GM18868 (cell line): ENCODE measurements around the gene TRAPPC1.

ENCODE experiments used
- ATAC-seq: cut with Tn5 transposase; IDR thresholded peaks from one replicate; pipeline ENCODE4 v1.9.1; 2021; ENCODE audit warnings: mild to moderate bottlenecking, moderate library complexity; ENCODE audit not compliant: unreplicated experiment

Gene TRAPPC1

DNA sequence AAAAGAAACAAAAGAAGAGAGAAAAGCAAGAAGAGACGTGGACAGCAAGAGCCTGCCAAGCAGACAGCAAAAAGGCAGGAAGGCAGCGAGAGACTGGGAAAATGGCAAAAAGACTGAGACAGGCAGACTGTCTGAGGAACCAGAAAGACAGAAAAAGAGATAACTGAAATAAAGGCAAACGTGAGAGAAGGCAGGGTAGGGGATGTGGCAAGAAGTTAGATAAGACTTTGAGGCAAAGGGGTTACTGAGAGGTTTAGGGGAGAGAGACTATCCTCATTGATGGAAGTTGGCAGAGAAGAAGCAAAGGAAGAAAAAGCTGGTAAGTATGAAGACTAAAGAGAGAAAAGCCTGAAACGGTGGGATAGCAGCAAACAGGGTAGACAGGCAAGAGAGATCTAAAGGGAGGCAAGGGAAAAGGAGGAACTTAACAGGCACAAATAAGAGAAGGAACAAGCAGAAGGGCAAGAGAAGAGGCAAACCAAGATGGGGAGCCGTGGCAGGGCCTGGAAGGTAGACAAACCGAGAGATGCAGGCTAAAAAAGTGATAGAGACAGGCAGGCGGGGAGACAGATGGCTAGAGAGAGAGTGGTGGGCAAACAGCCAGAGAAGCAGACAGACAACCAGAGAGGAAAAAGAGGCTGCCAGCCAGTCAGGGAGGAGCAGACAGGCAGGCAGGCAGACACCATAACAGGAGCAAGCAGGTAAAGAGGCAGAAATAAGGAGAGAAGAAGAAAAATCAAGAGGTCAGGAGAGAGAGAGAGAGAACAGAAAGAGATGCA, 50.3 kb downstream of the TRAPPC1 start:
- ATAC-seq, result no peak
